GM19035 (cell line): ENCODE measurements around the gene GSTM2.

Source experiments
- ATAC-seq: cut with Tn5 transposase; IDR thresholded peaks from one replicate; pipeline ENCODE4 v1.9.1; 2021; ENCODE audit not compliant: unreplicated experiment

Gene GSTM2

DNA sequence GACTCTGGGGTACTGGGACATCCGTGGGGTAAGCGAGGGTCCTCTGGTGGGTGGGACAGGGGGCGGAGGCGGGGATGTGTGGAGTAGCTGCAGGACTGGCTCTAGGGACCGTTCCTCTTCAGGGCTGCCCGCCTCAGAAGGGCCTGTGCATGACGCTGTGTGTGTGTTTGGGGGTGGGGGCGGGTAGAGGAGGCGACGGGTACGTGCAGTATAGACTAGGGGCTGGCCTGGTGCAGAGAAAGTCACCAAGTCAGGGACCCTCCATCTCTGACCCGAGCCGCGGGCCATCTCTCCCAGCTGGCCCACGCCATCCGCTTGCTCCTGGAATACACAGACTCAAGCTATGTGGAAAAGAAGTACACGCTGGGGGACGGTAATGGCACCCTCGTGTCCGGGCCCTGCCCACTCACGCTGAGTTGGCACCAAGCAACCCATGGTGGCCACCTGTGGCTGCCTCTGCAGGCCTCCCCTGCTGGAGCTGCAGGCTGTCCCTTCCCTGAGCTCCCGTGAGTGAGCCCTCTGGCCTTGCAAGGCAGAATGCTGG lies 44.5 kb downstream of the GSTM2 start:
- no peak for ATAC-seq

DNA sequence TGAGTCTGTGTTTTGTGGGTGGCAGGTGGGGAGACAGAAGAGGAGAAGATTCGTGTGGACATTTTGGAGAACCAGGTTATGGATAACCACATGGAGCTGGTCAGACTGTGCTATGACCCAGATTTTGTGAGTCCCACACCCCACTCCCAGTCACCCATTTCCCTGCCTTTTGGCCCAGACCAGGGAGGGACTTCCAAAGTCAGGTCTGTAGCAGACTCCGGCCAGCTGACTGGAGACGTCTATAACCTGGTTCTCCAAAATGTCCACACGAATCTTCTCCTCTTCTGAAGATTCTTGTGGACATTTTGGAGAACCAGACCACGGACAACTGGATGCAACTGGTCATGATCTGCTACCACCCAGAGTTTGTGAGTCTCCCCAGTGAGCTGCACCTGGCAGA lies 45.8 kb downstream of the GSTM2 start:
- no peak for ATAC-seq

DNA sequence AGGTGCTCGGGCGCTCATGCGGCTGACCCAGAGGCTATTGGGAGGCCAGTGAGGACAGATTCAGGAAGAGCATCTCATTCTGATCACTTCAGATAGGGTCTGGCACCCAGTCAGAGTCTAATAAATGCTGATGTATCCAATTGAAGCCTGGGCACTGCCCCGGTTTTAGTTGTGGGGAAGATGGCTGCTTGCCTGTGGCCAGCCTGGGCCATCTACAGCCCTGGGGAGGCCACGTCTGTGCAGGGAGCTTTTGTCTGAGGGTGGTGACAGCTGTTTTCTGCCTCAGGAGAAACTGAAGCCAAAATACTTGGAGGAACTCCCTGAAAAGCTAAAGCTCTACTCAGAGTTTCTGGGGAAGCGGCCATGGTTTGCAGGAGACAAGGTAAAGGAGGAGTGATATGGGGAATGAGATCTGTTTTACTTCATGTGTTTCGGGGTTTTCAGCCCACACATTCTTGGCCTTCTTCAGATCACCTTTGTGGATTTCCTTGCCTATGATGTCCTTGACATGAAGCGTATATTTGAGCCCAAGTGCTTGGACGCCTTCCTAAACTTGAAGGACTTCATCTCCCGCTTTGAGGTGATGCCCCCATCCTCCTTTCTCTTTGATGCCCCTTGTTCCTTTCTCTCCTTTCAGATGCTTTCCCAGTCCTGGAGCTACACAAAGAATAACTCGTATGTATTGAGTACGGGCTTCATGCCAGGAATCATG lies 47.0 kb downstream of the GSTM2 start:
- no peak for ATAC-seq

DNA sequence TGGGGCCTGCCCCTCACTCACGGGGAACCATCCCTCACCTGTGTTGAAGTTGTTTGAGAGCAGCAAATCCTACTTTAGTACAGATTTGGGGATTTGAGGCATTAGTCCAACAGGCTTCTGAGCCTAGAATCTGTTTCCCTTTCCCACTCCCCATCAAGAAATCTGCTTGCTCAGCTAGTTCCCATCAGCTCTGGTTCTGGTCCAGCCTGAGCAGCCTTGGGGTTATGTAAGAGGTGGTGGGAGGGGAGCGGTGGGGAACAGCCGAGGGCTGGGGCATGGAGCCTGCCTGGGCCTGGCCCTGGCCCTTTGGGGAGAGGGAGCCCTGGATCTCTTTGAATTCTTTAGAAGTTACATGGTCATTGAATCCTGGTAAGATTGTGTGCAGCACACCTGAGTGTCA lies 48.3 kb downstream of the GSTM2 start:
- no peak for ATAC-seq

DNA sequence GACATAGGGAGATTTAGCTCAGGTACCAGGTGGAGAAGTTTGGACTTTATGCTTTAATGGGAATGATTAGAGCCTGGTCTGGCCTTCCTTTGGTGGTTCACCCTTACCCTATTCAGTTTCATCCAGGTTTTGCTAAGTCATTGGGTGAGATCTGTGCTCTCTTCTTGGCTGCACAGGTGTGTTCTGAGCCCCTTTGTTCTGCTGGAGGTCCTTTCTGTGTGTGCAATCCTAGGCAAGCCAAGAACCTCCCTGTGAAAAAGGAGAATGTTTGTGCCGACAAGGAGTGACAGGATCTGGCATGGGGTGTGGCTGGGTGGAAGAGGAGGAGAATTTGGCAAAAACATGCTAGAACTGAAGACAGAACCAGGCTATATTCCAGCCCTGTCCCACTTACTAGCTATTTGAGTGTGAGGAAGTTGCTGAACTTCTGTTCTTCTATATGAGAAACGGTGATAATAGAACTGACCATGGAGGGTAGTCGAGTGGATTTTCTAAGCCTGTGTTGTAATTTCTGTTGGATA lies 48.8 kb downstream of the GSTM2 start:
- no peak for ATAC-seq

DNA sequence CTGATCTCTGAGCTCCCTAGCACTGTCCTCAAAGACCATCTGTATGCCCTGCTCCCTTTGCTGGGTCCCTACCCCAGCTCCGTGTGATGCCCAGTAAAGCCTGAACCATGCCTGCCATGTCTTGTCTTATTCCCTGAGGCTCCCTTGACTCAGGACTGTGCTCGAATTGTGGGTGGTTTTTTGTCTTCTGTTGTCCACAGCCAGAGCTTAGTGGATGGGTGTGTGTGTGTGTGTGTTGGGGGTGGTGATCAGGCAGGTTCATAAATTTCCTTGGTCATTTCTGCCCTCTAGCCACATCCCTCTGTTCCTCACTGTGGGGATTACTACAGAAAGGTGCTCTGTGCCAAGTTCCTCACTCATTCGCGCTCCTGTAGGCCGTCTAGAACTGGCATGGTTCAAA lies 49.9 kb downstream of the GSTM2 start:
- ATAC-seq: no peak

DNA sequence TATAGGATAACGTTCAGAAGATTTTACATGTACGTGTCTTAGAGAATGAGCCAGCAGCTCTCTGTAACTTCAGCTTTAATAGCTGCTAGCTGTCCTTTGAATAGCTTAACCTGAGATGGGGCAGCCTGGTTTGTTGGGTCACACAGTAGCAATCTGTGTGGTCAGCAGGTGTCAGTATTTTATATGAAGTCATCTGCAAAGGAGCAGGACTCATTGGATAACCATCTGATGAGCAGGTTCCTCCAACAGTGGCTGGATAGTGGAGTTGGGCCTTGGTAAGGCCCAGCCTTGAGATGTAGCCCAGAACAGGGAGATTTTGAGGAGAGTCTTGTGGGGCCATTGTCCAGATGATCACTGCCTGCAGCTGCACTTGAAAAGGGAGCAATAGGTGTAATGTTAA lies 50.6 kb downstream of the GSTM2 start:
- ATAC-seq: no peak

DNA sequence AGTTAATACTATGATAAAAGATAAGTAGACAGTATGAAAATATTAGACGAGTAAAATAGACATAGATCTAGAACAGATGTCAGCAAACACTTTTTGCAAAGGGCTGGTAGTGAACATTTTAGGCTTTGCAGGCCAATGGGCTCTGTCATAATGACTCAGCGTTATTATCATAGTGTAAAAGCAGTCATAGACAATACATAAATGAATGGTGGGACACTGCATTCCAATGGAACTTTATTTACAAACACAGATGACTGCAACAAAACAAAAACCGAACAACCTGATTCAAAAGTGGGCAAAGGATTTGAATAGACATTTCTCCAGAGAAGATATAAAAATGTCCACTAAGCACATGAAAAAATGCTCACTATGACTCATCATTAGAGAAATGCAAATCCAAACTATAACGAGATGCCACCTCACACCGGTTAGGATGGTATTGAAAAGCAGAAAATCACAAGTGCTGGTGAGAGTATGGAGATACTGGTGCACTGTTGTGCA lies 51.5 kb downstream of the GSTM2 start:
- ATAC-seq: no peak

DNA sequence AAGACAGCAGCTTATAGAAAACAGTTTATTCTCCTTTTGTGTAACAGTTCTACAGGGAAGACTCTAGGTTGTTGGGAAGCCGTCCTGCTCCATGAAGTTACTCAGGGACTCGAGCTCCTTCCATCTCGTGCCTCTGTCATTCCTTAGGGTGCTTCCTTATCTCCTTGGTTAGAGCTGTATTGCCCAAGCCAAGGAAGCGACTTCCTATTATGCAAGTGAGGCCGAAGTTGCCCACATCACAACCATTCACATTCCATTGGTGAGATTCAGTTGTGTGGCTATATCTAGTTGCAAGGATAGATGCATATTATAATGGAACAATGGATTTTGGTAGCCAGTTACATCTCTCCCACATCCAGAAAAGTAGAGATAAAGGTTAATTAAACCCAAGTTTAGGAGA lies 53.2 kb downstream of the GSTM2 start:
- no peak for ATAC-seq

DNA sequence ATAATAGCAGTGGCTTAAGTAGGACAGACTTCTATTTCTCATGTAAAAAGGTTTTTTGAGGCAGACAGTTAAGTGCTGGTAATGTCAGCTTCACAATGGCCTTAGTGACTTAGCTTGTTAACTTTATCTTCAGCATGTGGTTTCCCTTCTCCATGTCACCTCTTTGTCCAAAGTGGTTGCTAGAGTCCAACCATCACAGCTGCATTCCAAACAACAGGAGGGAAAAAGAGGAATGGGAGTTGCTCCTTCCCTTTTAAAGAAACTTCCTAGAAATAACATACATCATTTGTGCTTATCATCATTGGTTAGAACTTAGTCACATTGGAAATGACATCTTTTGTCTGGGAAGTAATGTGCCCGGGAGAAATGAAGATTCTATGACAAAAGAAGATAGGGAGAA lies 54.1 kb downstream of the GSTM2 start:
- ATAC-seq: no peak

DNA sequence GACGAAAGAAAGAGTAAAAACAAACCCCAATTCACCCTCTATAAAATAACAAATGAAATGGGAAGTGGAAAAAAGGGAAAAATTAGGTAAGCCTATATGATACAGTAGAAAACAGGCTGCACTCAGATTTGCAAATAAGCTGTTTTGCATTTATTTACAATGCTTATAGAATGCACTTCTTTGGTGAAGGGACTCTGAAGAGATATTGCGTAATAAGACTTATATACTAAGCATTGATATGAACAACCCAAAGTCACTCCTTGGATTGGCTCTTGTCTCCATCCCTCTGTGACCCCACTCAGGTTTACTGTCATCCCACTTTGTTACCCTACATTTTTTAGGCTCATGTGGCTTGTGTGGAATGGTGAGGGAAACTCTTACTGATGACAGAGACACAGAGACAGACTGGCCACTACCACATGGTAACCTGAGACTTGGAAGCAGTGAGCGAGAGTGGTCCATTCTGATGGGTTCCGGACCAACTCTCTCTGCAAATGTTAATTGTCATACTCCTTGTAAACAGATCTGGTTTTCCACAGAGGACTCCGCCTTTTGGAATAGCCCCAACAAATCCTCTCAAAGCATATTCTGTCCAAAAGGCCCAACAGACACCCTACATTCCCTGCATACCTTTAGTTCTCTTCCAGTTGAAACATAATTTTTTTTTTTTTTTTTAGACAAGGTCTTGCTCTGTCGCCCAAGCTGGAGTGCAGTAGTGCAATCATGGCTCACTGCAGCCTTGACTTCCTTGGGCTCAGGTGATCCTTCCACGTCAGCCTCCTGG lies 55.2 kb downstream of the GSTM2 start:
- no peak for ATAC-seq
